Erythroblast (primary cell): ENCODE measurements around the gene ZNG1B.
"Not testable (repeated sequence)": the region's sequence is repeated elsewhere in the genome, so short reads cannot be mapped to it uniquely, and the experiment has no call there.

Source experiments
- GATA1 ChIP-seq: IDR thresholded peaks from 2 replicates; pipeline ENCODE4 v1.6.1; 2011; ENCODE audit warnings: low read depth, mild to moderate bottlenecking, control low read depth, low read length, moderate library complexity
- POLR2A ChIP-seq: IDR thresholded peaks from 2 replicates; pipeline ENCODE4 v1.6.1; 2011; ENCODE audit warnings: mild to moderate bottlenecking, low read length

DNA sequence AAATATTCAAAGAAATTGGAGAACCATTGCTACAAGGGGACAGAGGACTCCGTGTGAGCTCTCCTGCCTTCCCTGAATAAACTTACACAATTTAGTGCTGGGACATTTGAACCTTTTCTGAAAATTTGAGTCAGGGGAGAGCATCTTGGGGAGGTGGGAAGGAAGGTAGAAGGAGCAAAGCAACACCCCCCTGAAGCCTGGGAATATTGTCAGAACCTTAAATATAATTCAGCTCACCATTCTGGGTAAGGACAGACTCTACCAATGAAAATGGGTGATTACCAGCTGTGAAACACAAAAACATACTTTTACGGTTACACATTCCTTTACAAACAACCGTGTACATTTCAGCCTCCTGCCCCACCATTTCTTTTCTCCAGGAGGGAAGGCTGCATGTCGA lies 60.9 kb downstream of the ZNG1B start, which contains the start of gene FOXD4L1:
- TF ChIP-seq POLR2A, GATA1: not testable (repeated sequence)
